GM10847 (cell line): ENCODE data around the gene METTL8.

Source experiments
- POLR2A ChIP-seq: IDR thresholded peaks from 2 replicates; pipeline ENCODE4 v1.6.1; 2011; ENCODE audit not compliant: insufficient read length; ENCODE audit errors: extremely low read depth

Gene METTL8

DNA sequence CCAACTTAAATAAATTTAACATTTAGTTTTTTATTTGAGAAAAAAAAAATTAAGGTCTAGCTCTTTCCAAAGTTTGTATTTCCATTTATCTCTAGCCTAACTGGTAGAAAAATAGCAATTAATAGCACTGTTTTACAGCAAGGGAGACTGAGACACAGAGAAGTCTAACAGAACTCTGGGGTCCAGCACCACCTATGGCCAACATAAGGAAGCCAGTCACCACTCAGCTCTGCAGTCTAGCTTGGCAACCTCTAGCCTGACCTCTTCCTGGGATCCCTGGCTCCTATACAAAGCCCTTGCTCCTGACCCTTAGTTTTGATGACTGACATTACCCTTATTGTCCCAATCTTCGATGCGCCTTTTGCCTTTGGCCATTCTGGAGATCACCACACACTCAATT lies 159.0 kb downstream of the METTL8 start:
- no peak for TF ChIP-seq POLR2A

- no peak for TF ChIP-seq POLR2A
These were observed 161.8 kb downstream of the METTL8 start for GRCh38 chr2:171271971-171272436.

DNA sequence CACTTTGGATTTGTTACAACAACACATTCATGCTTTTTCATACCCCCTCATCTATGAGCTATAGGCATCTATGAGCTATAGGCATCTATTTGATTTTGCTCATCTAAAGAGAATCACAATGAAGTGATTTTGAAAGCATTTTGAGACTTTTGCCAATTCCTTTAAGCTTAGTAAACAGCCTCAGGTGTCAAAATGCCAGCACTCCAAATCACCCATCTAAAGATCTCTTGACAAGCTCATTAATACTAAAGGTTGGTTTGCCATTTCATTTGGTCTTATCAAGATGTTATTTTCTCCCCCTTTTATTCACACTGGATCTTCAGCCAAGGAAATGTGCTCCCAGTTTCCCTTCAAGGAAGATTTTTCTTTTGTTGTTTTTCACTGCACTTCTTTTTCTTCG lies 162.4 kb downstream of the METTL8 start:
- TF ChIP-seq POLR2A: no peak

GRCh38 chr2:171267855-171268629 lies 165.7 kb downstream of the METTL8 start:
- TF ChIP-seq POLR2A: no peak
